ENCODE results near the gene ADAMTS2. TPM values are rescaled to one million over a fixed set of nuclear protein-coding genes. Genes with fewer than 3 reads are reported as not detected.

ADAMTS2 gene
- total and polyA plus RNA-seq, 12 donors = 4.3 to 70.3 (median 22.4) TPM

- no peaks in the 10 kb centered on the region for H3K36me3 ChIP-seq (replicated peaks in 1 of 2)
These were observed 25.3 kb upstream of the ADAMTS2 start for GRCh38 chr5:179370490-179371120.

DNA sequence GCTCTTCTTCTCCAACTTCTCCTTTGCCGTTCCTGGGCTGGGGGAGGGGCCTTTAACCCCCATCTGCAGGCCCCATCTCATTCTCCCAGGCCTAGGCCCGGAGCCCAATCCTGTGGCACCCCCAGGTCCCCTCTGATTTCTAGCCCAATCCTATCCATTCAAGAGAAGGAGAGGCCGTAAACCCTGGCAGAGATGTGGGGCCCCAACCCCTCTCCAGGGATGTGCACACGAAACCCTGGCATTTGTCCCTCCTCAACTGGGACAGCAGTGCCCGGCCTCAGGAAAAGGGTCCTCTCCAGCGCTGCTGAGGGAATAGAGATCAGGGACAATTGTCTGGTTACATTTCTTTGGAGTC, 24.2 kb upstream of the ADAMTS2 start:
- intact Hi-C loops (cut with DNase I) = no loop called here
- Histone ChIP-seq H3K27me3 (no peaks in the 10 kb centered on the region), H3K4me3 (no peak overlapping the region), H3K4me1 (replicated peaks in 1 of 2) (no peaks in the 10 kb centered on the region), H3K36me3 (replicated peaks in 1 of 2) (no peaks in the 10 kb centered on the region), H3K27ac (no peak overlapping the region), H3K9me3 (replicated peaks in 1 of 3) (no peaks in the 10 kb centered on the region)
- DNase-seq = peak in 1 of 7 donors; percentile 2
- WGBS, 4 donors = 73 to 79% (median 76%) methylated on average over 3 to 6 of the region's 6 CpGs
- TF ChIP-seq, protein P1, sequence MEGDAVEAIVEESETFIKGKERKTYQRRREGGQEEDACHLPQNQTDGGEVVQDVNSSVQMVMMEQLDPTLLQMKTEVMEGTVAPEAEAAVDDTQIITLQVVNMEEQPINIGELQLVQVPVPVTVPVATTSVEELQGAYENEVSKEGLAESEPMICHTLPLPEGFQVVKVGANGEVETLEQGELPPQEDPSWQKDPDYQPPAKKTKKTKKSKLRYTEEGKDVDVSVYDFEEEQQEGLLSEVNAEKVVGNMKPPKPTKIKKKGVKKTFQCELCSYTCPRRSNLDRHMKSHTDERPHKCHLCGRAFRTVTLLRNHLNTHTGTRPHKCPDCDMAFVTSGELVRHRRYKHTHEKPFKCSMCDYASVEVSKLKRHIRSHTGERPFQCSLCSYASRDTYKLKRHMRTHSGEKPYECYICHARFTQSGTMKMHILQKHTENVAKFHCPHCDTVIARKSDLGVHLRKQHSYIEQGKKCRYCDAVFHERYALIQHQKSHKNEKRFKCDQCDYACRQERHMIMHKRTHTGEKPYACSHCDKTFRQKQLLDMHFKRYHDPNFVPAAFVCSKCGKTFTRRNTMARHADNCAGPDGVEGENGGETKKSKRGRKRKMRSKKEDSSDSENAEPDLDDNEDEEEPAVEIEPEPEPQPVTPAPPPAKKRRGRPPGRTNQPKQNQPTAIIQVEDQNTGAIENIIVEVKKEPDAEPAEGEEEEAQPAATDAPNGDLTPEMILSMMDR (IDR thresholded peaks at IDR 0.05) = no peak
- TF ChIP-seq POLR2A (IDR thresholded peaks at IDR 0.05) = no peak

More at GRCh38 chr5:179370490-179371120, 25.3 kb upstream of the ADAMTS2 start:
- peak in 1 of 7 donors; percentile 4 for DNase-seq
- WGBS, 4 donors = 83 to 87% (median 84%) methylated on average over 12 to 24 of the region's 24 CpGs
- Histone ChIP-seq H3K27me3 (no peaks in the 10 kb centered on the region), H3K9me3 (replicated peaks in 1 of 3) (no peaks in the 10 kb centered on the region), H3K27ac (no peak overlapping the region), H3K4me1 (replicated peaks in 1 of 2) (no peaks in the 10 kb centered on the region), H3K4me3 (no peak overlapping the region)
- TF ChIP-seq POLR2A (IDR thresholded peaks at IDR 0.05) = no peak
- TF ChIP-seq, protein P1 (IDR thresholded peaks at IDR 0.05) = no peak
- intact Hi-C loops (cut with DNase I) = no loop called here

GRCh38 chr5:179368806-179369529, 23.7 kb upstream of the ADAMTS2 start:
- DNase-seq = peak in 1 of 7 donors; percentile 5
- Histone ChIP-seq H3K9me3 (replicated peaks in 1 of 3) (no peaks in the 10 kb centered on the region), H3K4me1 (replicated peaks in 1 of 2) (no peaks in the 10 kb centered on the region), H3K27ac (no peak overlapping the region), H3K27me3 (no peaks in the 10 kb centered on the region), H3K36me3 (replicated peaks in 1 of 2) (no peaks in the 10 kb centered on the region), H3K4me3 (no peak overlapping the region)
- TF ChIP-seq, protein P1 (IDR thresholded peaks at IDR 0.05) = no peak
- no peak for TF ChIP-seq POLR2A (IDR thresholded peaks at IDR 0.05)
- WGBS, 4 donors = 84 to 91% (median 90%) methylated on average over 5 to 17 of the region's 17 CpGs
- intact Hi-C loops (cut with DNase I) = no loop called here

DNA sequence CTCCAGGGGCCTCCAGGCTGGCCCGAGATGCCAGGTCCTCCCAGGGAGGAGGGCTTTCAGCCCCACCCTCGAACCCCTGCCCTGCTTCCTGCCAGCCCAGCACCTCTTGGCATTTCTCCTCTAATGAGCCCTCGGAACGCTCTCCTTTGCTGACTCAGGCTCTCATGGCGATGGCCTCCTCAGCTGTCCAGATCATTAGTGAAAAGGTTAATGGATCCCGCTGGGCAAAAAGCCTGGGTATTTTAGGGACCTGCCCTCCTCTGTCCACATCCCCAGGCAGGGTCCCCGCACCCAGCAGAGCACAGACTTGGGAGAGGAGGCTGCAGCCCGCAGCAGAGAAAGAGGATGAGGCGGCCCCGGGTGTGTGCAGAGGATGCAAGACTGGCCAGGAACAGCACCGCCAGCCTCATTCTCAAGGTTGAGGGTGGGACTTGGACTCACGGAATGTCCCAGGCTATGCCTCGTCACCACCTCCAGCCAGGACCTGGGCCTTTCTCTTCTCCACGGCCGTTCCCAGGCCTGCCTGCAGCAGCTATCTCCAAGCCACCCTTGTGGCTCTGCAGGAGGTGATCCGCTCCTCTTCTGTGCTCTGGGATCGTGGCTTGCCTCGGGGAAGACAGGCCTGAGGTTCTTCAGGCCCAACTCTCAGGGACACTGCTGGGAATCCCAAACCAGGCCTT, 23.0 kb upstream of the ADAMTS2 start:
- H3K4me1 ChIP-seq (replicated peaks in 1 of 2) = no peaks in the 10 kb centered on the region
- peak in 1 of 7 donors; percentile 5 for DNase-seq
- 75 to 88% (median 84%) methylated on average over 4 to 18 of the region's 18 CpGs for WGBS, 4 donors
- TF ChIP-seq, protein P1 (IDR thresholded peaks at IDR 0.05) = no peak
- no peak for TF ChIP-seq POLR2A (IDR thresholded peaks at IDR 0.05)
- intact Hi-C loops (cut with DNase I) = no loop called here
- no peaks in the 10 kb centered on the region for H3K36me3 ChIP-seq (replicated peaks in 1 of 2)
- no peak overlapping the region for H3K4me3 ChIP-seq
- H3K27ac ChIP-seq = no peak overlapping the region
- no peaks in the 10 kb centered on the region for H3K9me3 ChIP-seq (replicated peaks in 1 of 3)
- no peaks in the 10 kb centered on the region for H3K27me3 ChIP-seq
